ENCODE data around the gene AZIN2. TPM values are rescaled to one million over a fixed set of nuclear protein-coding genes. Genes with fewer than 3 reads are reported as not detected.

Gene AZIN2
- total and polyA plus RNA-seq, 9 of the 15 experiments (the other 6 are each of a cell fraction or from before 2014, with no cell fraction given), result 0.06 to 0.91 (median 0.42) TPM; not detected in 2

DNA sequence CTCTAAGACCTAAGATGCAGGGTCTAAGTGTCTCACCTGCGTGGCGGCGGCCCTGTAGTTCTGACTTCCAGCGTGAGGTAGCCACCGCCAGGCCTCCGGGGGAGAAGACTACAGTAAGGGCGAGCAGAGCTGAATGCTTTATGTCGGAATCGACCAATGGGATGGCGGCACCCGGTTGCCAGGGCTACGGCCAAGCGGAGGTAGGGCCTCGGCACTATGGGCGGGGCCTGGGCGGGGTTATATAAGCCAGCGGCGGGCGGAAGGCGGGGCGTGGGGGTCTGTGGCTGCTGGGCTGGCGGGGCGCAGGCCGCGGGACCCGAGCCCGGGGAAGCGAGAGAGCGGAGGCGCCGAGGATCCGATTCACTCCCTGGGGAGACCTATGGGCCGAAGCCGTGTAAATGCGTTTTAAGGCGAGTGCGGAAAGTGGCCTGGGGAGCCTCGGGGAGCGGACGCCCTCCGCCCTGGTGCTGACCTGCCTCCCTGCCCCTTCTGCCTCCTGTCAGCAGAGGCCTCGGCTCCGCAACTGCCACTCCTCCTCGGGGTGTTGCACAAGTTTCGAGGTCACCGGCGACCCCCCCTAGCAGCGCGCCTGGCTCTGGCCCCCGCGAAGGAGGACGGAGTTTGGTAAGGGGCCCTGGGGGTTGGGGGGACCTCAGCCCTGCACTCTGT is at the start of gene AZIN2 (continued):
- TF ChIP-seq CHAMP1 (IDR thresholded peaks at IDR 0.05) (no peak), YY1 (IDR thresholded peaks at IDR 0.05; ENCODE audit: borderline replicate concordance in 1 of 3, control insufficient read depth in 1 of 3, extremely low read depth in 1 of 3, insufficient read depth in 3 of 3, insufficient read length in 1 of 3, insufficient replicate concordance in 2 of 3, low read depth in 1 of 3, low read length in 2 of 3) (peak in 1 of 3 experiments; percentile 11), ZNF174 (CRISPR knock-in tag; IDR thresholded peaks at IDR 0.05) (no peak), ZNF764 (CRISPR knock-in tag; IDR thresholded peaks at IDR 0.05; ENCODE audit: low read depth) (no peak), MXI1 (IDR thresholded peaks at IDR 0.05; ENCODE audit: low read depth, low read length) (peak; percentile 95), TRIM28 (IDR thresholded peaks at IDR 0.05) (no peak), CCNT2 (IDR thresholded peaks at IDR 0.05; ENCODE audit: borderline replicate concordance, extremely low read depth, insufficient read length, low read depth, low read length) (no peak), POLR2AphosphoS2 (IDR thresholded peaks at IDR 0.05; ENCODE audit: low read length) (no peak), ZBTB40 (IDR thresholded peaks at IDR 0.05) (0 out of 2 replicates have a peak, but pooled peaks have one; percentile 26), ZBTB40 (CRISPR knock-in tag; IDR thresholded peaks at IDR 0.05) (no peak), NEUROD1 (IDR thresholded peaks at IDR 0.05; ENCODE audit: borderline replicate concordance, low read depth, low read length, partially characterized antibody) (peak; percentile 78)
- TF ChIP-seq, protein P1, sequence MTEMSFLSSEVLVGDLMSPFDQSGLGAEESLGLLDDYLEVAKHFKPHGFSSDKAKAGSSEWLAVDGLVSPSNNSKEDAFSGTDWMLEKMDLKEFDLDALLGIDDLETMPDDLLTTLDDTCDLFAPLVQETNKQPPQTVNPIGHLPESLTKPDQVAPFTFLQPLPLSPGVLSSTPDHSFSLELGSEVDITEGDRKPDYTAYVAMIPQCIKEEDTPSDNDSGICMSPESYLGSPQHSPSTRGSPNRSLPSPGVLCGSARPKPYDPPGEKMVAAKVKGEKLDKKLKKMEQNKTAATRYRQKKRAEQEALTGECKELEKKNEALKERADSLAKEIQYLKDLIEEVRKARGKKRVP (CRISPR knock-in tag; IDR thresholded peaks at IDR 0.05), result no peak
- TF ChIP-seq, protein P2, sequence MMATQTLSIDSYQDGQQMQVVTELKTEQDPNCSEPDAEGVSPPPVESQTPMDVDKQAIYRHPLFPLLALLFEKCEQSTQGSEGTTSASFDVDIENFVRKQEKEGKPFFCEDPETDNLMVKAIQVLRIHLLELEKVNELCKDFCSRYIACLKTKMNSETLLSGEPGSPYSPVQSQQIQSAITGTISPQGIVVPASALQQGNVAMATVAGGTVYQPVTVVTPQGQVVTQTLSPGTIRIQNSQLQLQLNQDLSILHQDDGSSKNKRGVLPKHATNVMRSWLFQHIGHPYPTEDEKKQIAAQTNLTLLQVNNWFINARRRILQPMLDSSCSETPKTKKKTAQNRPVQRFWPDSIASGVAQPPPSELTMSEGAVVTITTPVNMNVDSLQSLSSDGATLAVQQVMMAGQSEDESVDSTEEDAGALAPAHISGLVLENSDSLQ (IDR thresholded peaks at IDR 0.05), result peak; percentile 66

Data from K562 (cell line).